GM19467 (cell line): ENCODE results near the gene RGS12.
A peak's percentile ranks its signal among the peaks of the same experiment; 100 is the strongest.

ENCODE experiments used
- ATAC-seq: cut with Tn5 transposase; IDR thresholded peaks from one replicate; pipeline ENCODE4 v1.9.1; 2021; ENCODE audit warnings: mild to moderate bottlenecking, moderate library complexity; ENCODE audit not compliant: unreplicated experiment

Gene RGS12

DNA sequence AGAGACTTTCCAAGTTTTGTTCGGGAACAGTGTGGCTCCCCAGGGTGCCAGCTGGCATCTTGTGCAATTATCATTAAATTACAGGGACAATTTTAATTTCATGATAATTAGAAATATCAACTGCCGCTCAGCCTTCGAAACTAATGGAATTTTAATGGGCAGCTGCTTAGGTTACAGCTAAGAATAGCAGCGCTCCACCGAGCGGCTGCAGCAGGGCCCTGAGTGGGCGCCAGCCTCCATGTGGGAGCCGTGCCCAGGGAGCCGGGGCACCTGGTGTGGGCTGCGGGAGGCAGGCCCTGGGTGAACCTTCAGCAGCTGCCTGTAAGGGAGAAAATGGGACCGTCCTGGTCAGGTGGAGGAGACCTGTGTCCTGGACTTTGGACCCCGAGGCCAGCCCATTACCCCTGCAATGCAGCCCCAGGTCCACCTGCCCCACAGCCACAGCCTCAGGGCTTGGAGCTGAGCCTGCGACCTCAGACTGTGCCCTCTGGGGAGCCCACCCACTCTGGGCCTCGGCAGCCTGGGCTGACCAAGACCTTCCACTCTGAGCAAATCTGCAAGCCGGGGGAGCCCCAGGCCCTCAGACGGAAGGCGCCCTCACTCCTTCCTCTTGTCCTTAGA, 22.7 kb upstream of the RGS12 start:
- no peak for ATAC-seq

DNA sequence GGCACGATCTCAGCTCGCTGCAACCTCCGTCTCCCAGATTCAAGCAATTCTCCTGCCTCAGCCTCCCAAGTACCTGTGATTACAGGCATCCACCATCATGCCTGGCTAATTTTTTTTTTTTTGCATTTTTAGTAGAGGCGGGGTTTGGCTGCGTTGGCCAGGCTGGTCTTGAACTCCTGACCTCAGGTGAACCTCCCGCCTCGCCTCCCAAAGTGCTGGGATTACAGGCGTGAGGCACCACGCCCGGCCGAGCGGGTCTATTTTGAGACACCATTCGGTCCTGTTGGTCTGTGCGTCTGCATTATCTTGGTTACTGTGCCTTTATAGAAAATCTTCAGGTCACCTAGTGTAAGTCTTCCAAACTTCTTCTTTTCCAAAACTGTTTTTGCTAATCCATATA, 21.7 kb upstream of the RGS12 start:
- ATAC-seq: no peak

DNA sequence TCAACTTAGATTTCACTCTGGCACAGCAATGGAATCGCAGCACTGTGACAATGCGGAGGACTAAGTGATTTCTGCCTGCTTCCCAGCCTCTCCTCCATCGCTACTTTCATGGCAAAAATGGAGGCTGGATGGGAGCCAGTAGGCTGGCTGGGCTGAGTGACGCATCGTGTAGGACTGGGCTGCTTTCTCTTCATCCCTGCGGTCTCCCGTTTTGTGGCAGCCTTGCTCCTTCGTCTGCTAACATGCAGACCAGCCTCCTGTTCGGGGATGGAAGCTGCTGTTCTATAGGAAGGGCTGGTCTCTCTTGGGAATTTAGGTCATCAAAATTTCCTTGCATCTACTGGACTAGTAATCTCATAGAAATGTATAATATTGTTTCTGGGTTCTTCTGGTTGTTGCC, 15.8 kb upstream of the RGS12 start:
- no peak for ATAC-seq

GRCh38 chr4:3280466-3280865, 12.4 kb upstream of the RGS12 start:
- no peak for ATAC-seq

DNA sequence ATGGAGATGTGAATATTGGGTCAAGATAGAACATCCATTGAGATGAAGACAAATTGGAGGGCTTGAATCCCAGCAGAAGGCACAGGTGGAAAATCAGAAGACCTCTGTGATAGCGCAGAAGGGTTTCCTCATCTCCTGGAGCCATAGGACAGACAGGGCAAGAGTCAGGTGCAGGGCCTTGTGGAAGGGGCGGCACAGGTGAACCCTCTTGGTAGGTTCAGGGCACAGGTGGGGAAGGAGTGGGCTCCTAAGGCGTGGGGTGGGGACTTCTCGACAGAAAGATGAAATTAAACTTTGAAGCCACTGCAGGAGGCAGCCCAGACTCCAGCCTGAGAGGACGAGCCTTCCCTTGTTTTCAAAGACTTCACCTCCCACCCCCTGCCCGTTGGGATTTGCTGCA, 9.3 kb upstream of the RGS12 start:
- no peak for ATAC-seq

- ATAC-seq: no peak
Observed at GRCh38 chr4:3283916-3284315, 8.9 kb upstream of the RGS12 start.

DNA sequence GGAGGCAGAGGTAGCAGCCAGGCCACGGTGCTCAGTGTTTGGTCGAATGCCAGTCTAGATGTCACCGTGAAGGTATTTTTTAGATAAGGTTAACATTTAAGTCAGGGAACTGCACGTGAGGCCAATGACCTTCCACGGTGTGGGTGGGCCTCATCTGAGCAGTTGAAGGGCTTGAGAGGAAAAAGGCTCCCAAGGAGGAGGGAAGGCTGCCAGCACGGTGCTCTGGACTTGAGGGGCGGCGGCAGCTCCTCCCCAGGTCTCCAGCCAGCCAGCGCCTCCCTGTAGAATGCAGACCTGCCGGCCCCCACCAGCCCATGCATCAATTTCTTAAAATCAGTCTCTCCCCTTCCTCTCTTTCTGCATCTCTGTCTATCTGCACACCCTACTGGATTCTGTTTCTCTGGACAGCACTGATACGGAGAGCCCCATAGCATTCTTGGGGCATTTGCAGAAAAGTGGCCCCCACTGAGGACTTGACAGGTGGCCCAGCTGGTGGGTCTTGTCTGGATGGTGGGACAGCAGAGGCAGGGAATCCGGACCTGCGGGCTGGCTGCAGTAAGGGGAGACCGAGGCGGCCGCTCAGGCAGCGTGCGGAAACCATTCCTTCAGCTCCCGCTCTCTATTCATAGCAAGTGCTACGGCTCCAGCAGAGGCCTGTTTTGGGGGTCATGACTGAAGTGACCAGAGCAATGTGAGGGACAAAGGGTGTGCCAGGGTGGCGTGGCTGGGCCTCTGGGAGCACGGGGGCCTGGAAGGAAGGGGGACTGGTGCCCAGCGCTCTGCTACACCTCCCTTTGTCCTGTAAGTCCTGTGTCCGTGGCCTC, 7.9 kb upstream of the RGS12 start:
- no peak for ATAC-seq

DNA sequence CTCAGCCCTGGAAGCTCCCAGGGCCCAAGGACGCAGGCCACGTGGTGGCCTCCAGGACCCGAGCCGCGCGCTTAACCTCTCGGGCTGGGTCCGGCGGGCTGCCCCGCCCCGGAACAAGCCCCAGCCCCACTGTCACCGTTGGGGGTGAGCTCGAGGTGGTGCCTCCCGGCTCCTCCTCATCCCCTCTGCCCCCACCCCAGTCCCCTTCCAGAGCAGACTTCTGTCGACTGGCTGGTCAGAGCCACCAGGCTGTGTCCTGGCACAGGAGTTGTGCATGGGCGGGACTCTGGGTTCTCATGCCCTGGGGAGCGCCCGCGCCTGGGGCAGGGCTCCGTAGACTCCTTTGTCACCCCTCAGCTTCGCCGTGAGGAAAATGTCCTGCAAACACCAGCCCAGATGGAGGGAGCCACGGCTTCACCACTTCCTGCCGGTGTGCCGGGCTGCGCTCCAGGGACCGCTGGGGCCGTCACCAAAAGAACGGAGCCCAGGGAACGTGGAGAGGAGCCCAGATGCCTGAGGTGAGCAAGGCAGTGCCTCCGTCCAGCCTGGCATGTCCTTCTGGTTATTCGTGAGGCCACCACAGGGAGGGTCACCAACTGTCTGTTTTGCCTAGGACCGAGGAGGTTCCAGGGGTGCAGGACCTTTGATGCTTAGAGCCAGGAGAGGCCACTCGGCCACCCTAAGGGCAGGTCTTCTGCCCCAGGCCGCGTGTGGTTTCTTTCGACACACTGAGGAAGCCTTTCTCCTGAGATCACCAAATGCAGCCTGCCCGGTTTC, 7.1 kb upstream of the RGS12 start:
- peak; percentile 79 for ATAC-seq

DNA sequence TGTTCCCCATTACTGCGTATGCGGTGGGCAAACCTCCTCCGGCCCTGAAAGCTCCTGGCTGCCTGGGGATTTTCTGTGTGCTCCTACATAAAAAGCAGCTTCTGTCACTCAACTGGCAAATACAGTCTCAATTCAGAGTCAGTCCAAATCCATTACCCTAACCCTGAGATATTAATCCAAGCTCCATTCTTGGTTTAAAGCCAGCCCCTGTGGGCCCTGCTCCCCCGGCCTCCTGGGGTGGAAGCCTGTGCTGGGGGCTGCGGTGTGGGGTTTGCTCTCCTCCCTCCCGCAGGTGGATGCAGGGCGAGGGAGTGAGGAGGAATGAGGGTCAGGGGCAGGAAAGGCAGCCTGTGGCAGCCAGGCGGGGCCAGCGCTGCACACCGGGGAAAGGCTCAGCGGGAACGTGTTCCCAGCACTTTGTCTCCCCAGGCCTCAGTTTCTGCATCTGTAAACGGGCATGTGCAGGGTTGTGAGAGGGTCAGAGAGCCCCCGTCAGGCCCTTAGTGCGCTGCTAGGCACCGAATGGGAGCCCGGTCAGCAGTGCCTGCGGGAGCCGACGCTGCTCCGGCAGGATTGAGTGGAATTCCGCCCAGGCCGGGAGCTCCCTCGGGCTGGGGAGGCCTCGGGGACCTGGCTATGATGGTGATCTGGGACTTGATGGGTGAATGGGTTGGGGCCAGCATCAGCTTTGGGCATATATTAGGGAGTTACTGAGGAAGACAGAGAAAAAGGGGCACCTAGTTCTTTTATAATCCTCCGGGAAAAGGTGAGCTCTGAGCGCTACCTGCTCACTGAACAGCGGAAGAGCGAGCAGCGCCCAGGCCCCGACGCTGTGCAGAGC, 6.3 kb upstream of the RGS12 start:
- no peak for ATAC-seq

- ATAC-seq: no peak
Observed at GRCh38 chr4:3287271-3287971, 5.4 kb upstream of the RGS12 start.

GRCh38 chr4:3287972-3288570, 4.8 kb upstream of the RGS12 start:
- ATAC-seq: no peak

GRCh38 chr4:3288571-3289094, 4.2 kb upstream of the RGS12 start:
- no peak for ATAC-seq

DNA sequence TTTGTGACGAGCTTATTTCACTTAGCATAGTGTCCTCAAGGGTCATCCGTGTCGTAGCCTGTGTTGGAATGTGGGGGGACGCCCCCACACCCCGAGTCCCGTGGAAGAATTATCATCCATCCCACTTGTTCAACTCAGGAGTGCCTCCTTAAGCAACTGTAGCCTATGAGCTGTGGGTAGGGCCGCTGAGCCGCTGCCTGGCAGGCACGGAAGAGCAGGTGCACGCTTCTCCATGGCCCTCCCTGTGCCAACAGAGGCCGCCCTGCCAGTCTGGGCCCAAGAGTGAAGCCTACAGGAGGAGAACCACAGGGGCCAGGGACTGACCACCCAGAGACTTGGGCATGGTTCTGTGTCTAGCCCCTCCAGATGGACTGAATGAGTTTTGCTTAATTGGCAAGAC, 2.3 kb upstream of the RGS12 start:
- no peak for ATAC-seq

- no peak for ATAC-seq
Observed at GRCh38 chr4:3290889-3291321, 1.9 kb upstream of the RGS12 start.

DNA sequence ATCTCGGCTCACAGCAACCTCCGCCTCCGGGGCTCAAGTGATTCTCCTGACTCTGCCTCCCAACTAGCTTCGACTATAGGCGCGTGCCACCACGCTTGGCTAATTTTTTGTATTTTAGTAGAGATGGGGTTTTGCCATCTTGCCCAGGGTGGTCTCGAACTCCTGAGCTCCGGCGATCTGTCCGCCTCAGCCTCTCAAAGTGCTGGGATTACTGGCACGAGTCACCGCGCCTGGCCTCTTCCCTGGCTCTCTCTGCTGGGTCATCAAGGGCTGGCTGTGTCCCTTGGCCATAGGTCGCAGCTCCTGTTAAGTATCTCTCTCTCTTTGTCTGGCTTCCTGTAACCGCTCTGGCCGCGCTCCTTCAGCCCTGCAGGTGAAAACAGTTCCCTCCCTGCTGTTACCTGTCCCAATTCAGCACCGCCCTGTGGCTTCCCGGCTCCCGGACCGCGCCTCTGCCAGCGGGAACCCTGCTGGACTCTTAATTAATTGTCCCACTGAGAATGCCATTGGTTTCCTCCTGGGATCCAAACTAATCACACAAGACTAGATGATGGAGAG, 1.3 kb upstream of the RGS12 start:
- no peak for ATAC-seq

- ATAC-seq: peak; percentile 13
Observed at GRCh38 chr4:3291969-3292570, 751 bp upstream of the RGS12 start.

GRCh38 chr4:3293401-3294391, 875 bp downstream of the RGS12 start:
- no peak for ATAC-seq
